H1 (cell line): ENCODE measurements around the gene CYB561. TPM values are rescaled to one million over a fixed set of nuclear protein-coding genes. Genes with fewer than 3 reads are reported as not detected.

Source experiments
- CBX8 ChIP-seq: fragments of 300-800, 300-1000 bp; sonication (generic); IDR thresholded peaks from 2 replicates; pipeline ENCODE4 v1.7.1; 2016; ENCODE audit warnings: low read depth, low read length, borderline replicate concordance
- ZNF274 ChIP-seq: IDR thresholded peaks from 2 replicates; pipeline ENCODE4 v1.7.0; 2012; ENCODE audit warnings: low read length, borderline replicate concordance; ENCODE audit errors: extremely low read depth
- polyA plus RNA-seq, 7 experiments: library from polyadenylated mRNA; depleted of rRNA in 3 of 7; stranded (reverse) in 5 of 7; unstranded in 2 of 7; fragments of >200 nt in 5 of 7; fragments of 200-250 nt in 2 of 7; gene quantifications; 1 replicate in 5 of 7; 2 replicates in 1 of 7; 4 replicates in 1 of 7; pipeline versions ENCODE4 v1.2.1 to v1.2.3, GENCODE V29; 2011 to 2013; ENCODE audit warnings: missing spikeins in 2 of 7, mixed read lengths in 2 of 7
- total RNA-seq: library from RNA; stranded (reverse); fragmentation: NEBNext Ultra II Directional; extraction: Animal tissue kit (Norgen Biotek cat#: 25700); gene quantifications from 2 replicates; pipeline ENCODE4 v1.2.1, GENCODE V29; 2021
- TF ChIP-seq, protein P1 (sequence below): fragments of 300-600 bp; sonication (generic); IDR thresholded peaks from 2 replicates; pipeline ENCODE4 v1.7.1; 2012; ENCODE audit warnings: low read length, moderate library complexity, mild to moderate bottlenecking, inconsistent platforms; ENCODE audit not compliant: insufficient replicate concordance
- TF ChIP-seq, protein P2 (sequence below): IDR thresholded peaks from 2 replicates; pipeline ENCODE4 v1.6.1; 2011; ENCODE audit warnings: low read depth, mild to moderate bottlenecking, low read length; ENCODE audit not compliant: insufficient read depth

The CYB561 gene
- total and polyA plus RNA-seq, 2 of the 8 experiments (the other 6 are each of a cell fraction or from before 2014, with no cell fraction given): 19.7 to 23.4 TPM

DNA sequence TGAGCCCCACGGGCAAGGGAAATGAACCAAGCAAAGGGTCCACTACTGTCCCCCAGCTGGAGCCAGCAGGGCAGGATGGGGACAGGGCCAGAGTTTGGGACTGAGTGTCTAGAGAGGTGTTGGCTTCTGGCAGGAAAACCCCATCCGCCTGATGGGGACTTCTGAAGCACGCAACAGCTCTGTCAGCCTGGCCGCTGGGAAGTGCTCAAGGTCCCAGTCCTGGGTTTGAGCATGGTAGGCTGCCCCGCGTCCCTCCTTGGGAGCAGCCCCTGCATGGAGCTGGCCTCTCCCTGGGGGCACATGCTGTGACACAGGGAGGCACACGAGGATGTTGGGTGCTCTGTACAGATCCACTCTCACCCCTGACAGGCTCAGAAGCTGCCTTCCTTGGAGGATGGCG, 45.3 kb upstream of the CYB561 start (continued):
- TF ChIP-seq, protein P1, sequence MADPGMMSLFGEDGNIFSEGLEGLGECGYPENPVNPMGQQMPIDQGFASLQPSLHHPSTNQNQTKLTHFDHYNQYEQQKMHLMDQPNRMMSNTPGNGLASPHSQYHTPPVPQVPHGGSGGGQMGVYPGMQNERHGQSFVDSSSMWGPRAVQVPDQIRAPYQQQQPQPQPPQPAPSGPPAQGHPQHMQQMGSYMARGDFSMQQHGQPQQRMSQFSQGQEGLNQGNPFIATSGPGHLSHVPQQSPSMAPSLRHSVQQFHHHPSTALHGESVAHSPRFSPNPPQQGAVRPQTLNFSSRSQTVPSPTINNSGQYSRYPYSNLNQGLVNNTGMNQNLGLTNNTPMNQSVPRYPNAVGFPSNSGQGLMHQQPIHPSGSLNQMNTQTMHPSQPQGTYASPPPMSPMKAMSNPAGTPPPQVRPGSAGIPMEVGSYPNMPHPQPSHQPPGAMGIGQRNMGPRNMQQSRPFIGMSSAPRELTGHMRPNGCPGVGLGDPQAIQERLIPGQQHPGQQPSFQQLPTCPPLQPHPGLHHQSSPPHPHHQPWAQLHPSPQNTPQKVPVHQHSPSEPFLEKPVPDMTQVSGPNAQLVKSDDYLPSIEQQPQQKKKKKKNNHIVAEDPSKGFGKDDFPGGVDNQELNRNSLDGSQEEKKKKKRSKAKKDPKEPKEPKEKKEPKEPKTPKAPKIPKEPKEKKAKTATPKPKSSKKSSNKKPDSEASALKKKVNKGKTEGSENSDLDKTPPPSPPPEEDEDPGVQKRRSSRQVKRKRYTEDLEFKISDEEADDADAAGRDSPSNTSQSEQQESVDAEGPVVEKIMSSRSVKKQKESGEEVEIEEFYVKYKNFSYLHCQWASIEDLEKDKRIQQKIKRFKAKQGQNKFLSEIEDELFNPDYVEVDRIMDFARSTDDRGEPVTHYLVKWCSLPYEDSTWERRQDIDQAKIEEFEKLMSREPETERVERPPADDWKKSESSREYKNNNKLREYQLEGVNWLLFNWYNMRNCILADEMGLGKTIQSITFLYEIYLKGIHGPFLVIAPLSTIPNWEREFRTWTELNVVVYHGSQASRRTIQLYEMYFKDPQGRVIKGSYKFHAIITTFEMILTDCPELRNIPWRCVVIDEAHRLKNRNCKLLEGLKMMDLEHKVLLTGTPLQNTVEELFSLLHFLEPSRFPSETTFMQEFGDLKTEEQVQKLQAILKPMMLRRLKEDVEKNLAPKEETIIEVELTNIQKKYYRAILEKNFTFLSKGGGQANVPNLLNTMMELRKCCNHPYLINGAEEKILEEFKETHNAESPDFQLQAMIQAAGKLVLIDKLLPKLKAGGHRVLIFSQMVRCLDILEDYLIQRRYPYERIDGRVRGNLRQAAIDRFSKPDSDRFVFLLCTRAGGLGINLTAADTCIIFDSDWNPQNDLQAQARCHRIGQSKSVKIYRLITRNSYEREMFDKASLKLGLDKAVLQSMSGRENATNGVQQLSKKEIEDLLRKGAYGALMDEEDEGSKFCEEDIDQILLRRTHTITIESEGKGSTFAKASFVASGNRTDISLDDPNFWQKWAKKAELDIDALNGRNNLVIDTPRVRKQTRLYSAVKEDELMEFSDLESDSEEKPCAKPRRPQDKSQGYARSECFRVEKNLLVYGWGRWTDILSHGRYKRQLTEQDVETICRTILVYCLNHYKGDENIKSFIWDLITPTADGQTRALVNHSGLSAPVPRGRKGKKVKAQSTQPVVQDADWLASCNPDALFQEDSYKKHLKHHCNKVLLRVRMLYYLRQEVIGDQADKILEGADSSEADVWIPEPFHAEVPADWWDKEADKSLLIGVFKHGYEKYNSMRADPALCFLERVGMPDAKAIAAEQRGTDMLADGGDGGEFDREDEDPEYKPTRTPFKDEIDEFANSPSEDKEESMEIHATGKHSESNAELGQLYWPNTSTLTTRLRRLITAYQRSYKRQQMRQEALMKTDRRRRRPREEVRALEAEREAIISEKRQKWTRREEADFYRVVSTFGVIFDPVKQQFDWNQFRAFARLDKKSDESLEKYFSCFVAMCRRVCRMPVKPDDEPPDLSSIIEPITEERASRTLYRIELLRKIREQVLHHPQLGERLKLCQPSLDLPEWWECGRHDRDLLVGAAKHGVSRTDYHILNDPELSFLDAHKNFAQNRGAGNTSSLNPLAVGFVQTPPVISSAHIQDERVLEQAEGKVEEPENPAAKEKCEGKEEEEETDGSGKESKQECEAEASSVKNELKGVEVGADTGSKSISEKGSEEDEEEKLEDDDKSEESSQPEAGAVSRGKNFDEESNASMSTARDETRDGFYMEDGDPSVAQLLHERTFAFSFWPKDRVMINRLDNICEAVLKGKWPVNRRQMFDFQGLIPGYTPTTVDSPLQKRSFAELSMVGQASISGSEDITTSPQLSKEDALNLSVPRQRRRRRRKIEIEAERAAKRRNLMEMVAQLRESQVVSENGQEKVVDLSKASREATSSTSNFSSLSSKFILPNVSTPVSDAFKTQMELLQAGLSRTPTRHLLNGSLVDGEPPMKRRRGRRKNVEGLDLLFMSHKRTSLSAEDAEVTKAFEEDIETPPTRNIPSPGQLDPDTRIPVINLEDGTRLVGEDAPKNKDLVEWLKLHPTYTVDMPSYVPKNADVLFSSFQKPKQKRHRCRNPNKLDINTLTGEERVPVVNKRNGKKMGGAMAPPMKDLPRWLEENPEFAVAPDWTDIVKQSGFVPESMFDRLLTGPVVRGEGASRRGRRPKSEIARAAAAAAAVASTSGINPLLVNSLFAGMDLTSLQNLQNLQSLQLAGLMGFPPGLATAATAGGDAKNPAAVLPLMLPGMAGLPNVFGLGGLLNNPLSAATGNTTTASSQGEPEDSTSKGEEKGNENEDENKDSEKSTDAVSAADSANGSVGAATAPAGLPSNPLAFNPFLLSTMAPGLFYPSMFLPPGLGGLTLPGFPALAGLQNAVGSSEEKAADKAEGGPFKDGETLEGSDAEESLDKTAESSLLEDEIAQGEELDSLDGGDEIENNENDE: no peak
- TF ChIP-seq CBX8 (no peak), ZNF274 (no peak)
- TF ChIP-seq, protein P2, sequence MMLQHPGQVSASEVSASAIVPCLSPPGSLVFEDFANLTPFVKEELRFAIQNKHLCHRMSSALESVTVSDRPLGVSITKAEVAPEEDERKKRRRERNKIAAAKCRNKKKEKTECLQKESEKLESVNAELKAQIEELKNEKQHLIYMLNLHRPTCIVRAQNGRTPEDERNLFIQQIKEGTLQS: no peak
